ENCODE measurements around the gene RSPO3. TPM values are rescaled to one million over a fixed set of nuclear protein-coding genes. Genes with fewer than 3 reads are reported as not detected.
A peak's percentile ranks its signal among the peaks of the same experiment; 100 is the strongest.

Gene RSPO3
- total and polyA plus RNA-seq, 2 experiments from 2014 or later, result 4.8 to 11.2 TPM

DNA sequence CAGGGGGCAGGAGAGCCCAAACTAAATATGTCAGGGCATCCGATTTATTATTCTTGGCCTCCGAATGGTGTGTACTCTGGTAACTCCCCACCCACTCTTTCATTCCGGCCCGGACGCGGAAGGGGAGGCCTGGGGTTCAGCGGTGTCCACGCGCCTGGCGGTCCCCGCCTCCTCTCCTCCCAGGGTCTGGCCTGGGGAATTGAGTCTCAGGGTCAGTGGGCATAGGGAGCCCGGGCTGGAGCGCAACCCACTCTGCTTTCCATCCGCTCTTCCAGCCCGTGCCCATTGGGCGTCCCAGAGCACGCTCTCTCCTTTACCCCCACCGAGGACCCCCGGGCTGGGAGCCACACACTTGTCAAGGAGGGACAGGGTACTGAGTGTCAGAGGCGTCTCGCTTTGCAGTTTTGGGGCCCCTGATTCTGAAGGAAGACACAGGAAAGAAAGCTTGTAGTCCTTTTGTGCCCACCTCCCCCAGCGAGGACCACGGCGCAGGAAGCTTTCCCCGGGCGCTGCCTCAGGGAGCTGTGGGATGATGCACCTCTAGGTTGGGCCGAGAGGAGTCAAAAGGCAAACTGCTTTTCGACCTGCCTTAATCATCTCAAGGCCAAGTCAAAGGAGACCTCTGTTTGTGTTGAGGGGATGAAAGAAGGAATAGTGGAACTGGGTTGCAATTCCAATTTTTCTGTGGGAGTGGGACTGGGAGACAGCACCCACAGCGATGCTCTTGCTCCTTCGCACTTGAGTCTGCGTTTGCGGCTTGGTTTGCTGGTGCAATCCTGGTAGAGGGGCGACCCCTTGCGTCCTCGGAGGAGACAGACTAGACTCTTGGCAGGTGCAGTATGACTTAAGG lies 2.5 kb downstream of the RSPO3 start:
- no peak overlapping the region for H3K27ac ChIP-seq

DNA sequence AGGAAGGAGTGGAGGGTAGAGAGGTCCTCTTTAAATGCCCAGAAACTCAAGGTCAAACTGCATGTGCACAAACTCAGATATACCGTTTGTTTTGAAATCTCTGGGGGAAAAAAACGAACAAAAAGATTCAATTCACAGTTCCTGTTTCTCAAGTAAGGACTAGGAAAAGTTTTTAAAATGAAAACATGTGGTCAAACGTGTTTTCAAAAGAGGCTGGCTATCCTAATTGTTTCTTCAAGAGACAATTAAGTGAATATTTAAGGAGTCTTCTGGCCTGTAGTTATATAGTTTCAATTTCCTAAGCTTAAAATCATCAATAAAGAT lies 3.1 kb downstream of the RSPO3 start:
- no peaks in the 10 kb centered on the region for H3K36me3 ChIP-seq (replicated peaks; ENCODE audit: insufficient read depth, low read depth)
- no peak overlapping the region for H3K4me3 ChIP-seq
- H3K27me3 ChIP-seq, result peaks cover 48% of the 10 kb centered on the region
- DNase-seq (ENCODE audit: low spot score), result no peak
- no peak overlapping the region for H3K4me2 ChIP-seq
- H2AFZ ChIP-seq, result no peak overlapping the region
- TF ChIP-seq EZH2phosphoT487 (IDR thresholded peaks at IDR 0.05; ENCODE audit: low read depth, severe bottlenecking, unreplicated experiment) (no peak), EZH2 (IDR thresholded peaks at IDR 0.05; ENCODE audit: borderline replicate concordance) (no peak)
- TF ChIP-seq, protein P1, sequence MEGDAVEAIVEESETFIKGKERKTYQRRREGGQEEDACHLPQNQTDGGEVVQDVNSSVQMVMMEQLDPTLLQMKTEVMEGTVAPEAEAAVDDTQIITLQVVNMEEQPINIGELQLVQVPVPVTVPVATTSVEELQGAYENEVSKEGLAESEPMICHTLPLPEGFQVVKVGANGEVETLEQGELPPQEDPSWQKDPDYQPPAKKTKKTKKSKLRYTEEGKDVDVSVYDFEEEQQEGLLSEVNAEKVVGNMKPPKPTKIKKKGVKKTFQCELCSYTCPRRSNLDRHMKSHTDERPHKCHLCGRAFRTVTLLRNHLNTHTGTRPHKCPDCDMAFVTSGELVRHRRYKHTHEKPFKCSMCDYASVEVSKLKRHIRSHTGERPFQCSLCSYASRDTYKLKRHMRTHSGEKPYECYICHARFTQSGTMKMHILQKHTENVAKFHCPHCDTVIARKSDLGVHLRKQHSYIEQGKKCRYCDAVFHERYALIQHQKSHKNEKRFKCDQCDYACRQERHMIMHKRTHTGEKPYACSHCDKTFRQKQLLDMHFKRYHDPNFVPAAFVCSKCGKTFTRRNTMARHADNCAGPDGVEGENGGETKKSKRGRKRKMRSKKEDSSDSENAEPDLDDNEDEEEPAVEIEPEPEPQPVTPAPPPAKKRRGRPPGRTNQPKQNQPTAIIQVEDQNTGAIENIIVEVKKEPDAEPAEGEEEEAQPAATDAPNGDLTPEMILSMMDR (IDR thresholded peaks at IDR 0.05; ENCODE audit: poor library complexity), result no peak
- 28% methylated on average over 3 of the region's 3 CpGs for WGBS (ENCODE audit: low lambda C conversion rate, missing lambda C conversion rate)
- H3K27ac ChIP-seq, result no peak overlapping the region
- H3K9me3 ChIP-seq (ENCODE audit: low read depth), result no peaks in the 10 kb centered on the region
- H4K20me1 ChIP-seq (ENCODE audit: insufficient read depth, poor library complexity, severe bottlenecking), result no peaks in the 10 kb centered on the region
- H3K79me2 ChIP-seq, result no peaks in the 10 kb centered on the region
- H3K4me1 ChIP-seq (ENCODE audit: insufficient read depth), result peaks cover 18% of the 10 kb centered on the region
- no peaks in the 10 kb centered on the region for H3K9me2 ChIP-seq (replicated peaks; ENCODE audit: insufficient read depth)

More for the DNA sequence above, 2.5 kb downstream of the RSPO3 start:
- Histone ChIP-seq H3K9me3 (ENCODE audit: low read depth) (no peaks in the 10 kb centered on the region), H3K79me2 (no peaks in the 10 kb centered on the region), H3K36me3 (replicated peaks; ENCODE audit: insufficient read depth, low read depth) (no peaks in the 10 kb centered on the region), H3K4me2 (peak overlapping the region; percentile 93), H3K9me2 (replicated peaks; ENCODE audit: insufficient read depth) (no peaks in the 10 kb centered on the region), H4K20me1 (ENCODE audit: insufficient read depth, poor library complexity, severe bottlenecking) (no peaks in the 10 kb centered on the region), H2AFZ (peak overlapping the region; percentile 55), H3K27me3 (peaks cover 54% of the 10 kb centered on the region), H3K4me3 (no peak overlapping the region), H3K4me1 (ENCODE audit: insufficient read depth) (peaks cover 18% of the 10 kb centered on the region)
- 11% methylated on average over 35 of the region's 35 CpGs for WGBS (ENCODE audit: low lambda C conversion rate, missing lambda C conversion rate)
- peak; percentile 87 for DNase-seq (ENCODE audit: low spot score)
- TF ChIP-seq EZH2phosphoT487 (IDR thresholded peaks at IDR 0.05; ENCODE audit: low read depth, severe bottlenecking, unreplicated experiment) (peak; percentile 9), EZH2 (IDR thresholded peaks at IDR 0.05; ENCODE audit: borderline replicate concordance) (peak; percentile 20)
- TF ChIP-seq, protein P1 (IDR thresholded peaks at IDR 0.05; ENCODE audit: poor library complexity), result peak; percentile 89

DNA sequence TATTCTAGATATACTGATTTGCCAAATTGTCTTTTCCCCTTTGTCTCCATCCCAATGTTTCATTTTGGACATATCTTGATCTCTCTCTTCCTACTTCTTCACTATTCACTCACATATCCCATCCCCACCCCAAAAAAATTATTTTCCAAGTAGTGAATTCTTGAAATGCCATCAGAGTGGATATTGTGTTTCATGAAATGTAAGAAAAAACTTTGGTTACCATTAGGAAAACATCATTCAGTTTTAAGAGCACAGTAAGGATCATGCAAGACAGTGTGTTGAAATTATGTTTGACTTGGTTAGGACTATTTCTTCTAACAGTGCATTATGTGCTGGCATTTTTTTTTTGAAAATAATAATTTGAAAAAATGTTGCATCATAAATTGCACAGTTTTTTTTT lies 5.7 kb downstream of the RSPO3 start:
- no peaks in the 10 kb centered on the region for H4K20me1 ChIP-seq (ENCODE audit: insufficient read depth, poor library complexity, severe bottlenecking)
- no peak overlapping the region for H3K27ac ChIP-seq
- DNase-seq (ENCODE audit: low spot score), result no peak
- H3K27me3 ChIP-seq, result peaks cover 26% of the 10 kb centered on the region
- H3K79me2 ChIP-seq, result no peaks in the 10 kb centered on the region
- H3K4me3 ChIP-seq, result no peak overlapping the region
- TF ChIP-seq EZH2phosphoT487 (IDR thresholded peaks at IDR 0.05; ENCODE audit: low read depth, severe bottlenecking, unreplicated experiment) (no peak), EZH2 (IDR thresholded peaks at IDR 0.05; ENCODE audit: borderline replicate concordance) (no peak)
- TF ChIP-seq, protein P1 (IDR thresholded peaks at IDR 0.05; ENCODE audit: poor library complexity), result no peak
- H2AFZ ChIP-seq, result no peak overlapping the region
- no peaks in the 10 kb centered on the region for H3K9me3 ChIP-seq (ENCODE audit: low read depth)
- peaks cover 22% of the 10 kb centered on the region for H3K4me1 ChIP-seq (ENCODE audit: insufficient read depth)
- no peaks in the 10 kb centered on the region for H3K9me2 ChIP-seq (replicated peaks; ENCODE audit: insufficient read depth)
- H3K36me3 ChIP-seq (replicated peaks; ENCODE audit: insufficient read depth, low read depth), result no peaks in the 10 kb centered on the region
- no peak overlapping the region for H3K4me2 ChIP-seq

Measured in hepatocyte (in vitro differentiated cells).